WTC11 (cell line): ENCODE results near the gene OAS2.

Experiments used
- CTCF ChIP-seq: fragments of 200-600 bp; IDR thresholded peaks from 2 replicates; pipeline ENCODE4 v1.8.0; 2022; ENCODE audit warnings: antibody characterized with exemption
- IRF1 ChIP-seq: sonication (generic); formaldehyde crosslinking; IDR thresholded peaks from 2 replicates; pipeline ENCODE4 v1.8.0; 2023; ENCODE audit warnings: missing genetic modification reagents
- NFYB ChIP-seq: sonication (generic); formaldehyde crosslinking; conservative IDR thresholded peaks from 2 replicates; pipeline ENCODE4 v1.8.0; 2022; ENCODE audit warnings: low read depth, missing genetic modification reagents
- TEAD4 ChIP-seq: sonication (generic); formaldehyde crosslinking; IDR thresholded peaks from 2 replicates; pipeline ENCODE4 v1.8.0; 2022; ENCODE audit warnings: mild to moderate bottlenecking, missing genetic modification reagents
- TP53 ChIP-seq: sonication (generic); formaldehyde crosslinking; IDR thresholded peaks from 2 replicates; pipeline ENCODE4 v1.8.1; 2023; ENCODE audit warnings: mild to moderate bottlenecking, missing genetic modification reagents
- ZBTB21 ChIP-seq: sonication (generic); formaldehyde crosslinking; IDR thresholded peaks from 2 replicates; pipeline ENCODE4 v1.8.1; 2023; ENCODE audit warnings: mild to moderate bottlenecking, missing genetic modification reagents, borderline replicate concordance

- TF ChIP-seq CTCF (no peak), ZBTB21 (no peak), TEAD4 (CRISPR knock-in tag) (no peak), TP53 (CRISPR knock-in tag) (no peak), IRF1 (no peak), NFYB (CRISPR knock-in tag) (no peak)
Observed at GRCh38 chr12:112936264-112936663, 42.1 kb upstream of the OAS2 start.
